ENCODE results near the gene GDPD4. TPM values are rescaled to one million over a fixed set of nuclear protein-coding genes. Genes with fewer than 3 reads are reported as not detected.
"Not testable (repeated sequence)": the region's sequence is repeated elsewhere in the genome, so short reads cannot be mapped to it uniquely, and the experiment has no call there.

The GDPD4 gene
- total RNA-seq, 1 donor from 2014 or later = not detected

DNA sequence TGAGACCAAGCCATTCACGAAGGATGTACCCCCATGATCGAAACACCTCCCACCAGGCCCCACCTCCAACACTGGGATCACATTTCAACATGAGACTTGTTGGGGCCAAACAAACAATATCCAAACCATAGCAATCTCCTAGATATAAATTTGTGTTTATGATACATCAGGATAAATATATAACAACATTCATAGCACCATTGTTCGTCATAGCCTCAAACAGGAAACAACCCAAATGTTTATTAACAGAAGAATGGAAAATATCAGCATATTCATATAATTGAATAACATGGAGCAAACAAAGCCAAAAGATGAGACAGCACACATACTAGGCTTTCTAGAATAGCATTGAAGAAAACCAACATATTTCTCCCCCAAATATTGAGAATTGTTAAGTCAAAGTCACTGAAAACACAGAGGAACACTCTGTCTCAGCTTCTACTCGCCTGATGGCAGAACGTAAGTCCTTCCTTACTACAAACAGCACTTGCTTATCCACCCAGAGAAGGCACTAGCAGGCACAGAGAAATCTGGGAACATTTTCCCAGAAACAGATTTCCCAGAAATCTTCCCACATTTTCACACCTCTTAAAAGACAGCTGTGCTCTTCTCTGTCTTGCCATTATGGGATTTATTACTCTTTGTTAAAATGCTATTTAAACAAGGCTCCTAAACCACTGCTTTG is 8.1 kb upstream of the GDPD4 start:
- DNase-seq (ENCODE audit: low read depth) (no peak), FAIRE-seq (no peak)
- Histone ChIP-seq H3K4me3 (ENCODE audit: low read depth, low read length) (no peak overlapping the region), H3K36me3 (ENCODE audit: control insufficient read depth, insufficient read depth, low read length) (no peaks in the 10 kb centered on the region), H3K27me3 (ENCODE audit: control insufficient read depth, insufficient read depth, low read length) (no peaks in the 10 kb centered on the region)
- TF ChIP-seq, protein P1, sequence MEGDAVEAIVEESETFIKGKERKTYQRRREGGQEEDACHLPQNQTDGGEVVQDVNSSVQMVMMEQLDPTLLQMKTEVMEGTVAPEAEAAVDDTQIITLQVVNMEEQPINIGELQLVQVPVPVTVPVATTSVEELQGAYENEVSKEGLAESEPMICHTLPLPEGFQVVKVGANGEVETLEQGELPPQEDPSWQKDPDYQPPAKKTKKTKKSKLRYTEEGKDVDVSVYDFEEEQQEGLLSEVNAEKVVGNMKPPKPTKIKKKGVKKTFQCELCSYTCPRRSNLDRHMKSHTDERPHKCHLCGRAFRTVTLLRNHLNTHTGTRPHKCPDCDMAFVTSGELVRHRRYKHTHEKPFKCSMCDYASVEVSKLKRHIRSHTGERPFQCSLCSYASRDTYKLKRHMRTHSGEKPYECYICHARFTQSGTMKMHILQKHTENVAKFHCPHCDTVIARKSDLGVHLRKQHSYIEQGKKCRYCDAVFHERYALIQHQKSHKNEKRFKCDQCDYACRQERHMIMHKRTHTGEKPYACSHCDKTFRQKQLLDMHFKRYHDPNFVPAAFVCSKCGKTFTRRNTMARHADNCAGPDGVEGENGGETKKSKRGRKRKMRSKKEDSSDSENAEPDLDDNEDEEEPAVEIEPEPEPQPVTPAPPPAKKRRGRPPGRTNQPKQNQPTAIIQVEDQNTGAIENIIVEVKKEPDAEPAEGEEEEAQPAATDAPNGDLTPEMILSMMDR (IDR thresholded peaks at IDR 0.05; ENCODE audit: insufficient read depth, low read length, severe bottlenecking) = no peak

DNA sequence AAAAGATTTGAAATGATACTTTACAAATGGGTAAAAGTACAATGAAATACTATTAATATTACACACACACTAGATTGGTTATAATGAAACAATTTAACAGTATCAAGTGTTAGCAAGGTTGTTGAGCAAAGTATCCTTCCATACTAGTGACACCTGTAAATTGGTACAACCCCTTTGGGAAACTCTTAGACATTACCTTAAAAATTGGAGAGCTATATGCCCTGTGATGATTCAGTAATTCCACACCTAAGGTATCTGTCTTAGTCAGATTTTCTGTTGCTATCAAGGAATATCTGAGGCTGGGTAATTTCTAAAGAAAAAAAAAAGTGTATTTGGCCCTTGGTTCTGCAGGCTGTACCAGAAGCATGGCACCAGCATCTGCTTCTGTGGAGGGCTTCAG is 7.4 kb upstream of the GDPD4 start:
- DNase-seq (ENCODE audit: low read depth) = peak; percentile 8
- Histone ChIP-seq H3K27me3 (ENCODE audit: control insufficient read depth, insufficient read depth, low read length) (no peaks in the 10 kb centered on the region), H3K36me3 (ENCODE audit: control insufficient read depth, insufficient read depth, low read length) (no peaks in the 10 kb centered on the region), H3K4me3 (ENCODE audit: low read depth, low read length) (no peak overlapping the region)
- FAIRE-seq = no peak
- TF ChIP-seq, protein P1 (IDR thresholded peaks at IDR 0.05; ENCODE audit: insufficient read depth, low read length, severe bottlenecking) = no peak

DNA sequence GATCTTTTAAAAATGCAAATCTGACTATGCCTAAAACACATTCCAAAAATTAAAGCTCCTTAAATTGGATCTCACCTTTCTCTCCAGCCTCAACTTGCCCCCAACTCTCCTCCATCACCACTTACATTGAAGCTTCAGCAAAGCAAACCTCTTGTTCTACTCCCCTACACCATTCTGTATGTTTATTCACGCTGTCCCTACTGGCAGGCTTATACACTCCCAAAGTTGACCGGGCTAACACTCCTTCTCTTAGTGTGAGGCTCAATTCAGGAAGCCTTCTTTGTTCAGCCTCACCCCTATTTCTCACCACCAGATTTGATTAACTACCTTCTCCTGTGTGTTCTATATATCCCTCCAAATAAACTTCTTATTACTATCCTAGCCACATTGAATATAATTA is 1.8 kb upstream of the GDPD4 start:
- no peaks in the 10 kb centered on the region for H3K36me3 ChIP-seq (ENCODE audit: control insufficient read depth, insufficient read depth, low read length)
- H3K27me3 ChIP-seq (ENCODE audit: control insufficient read depth, insufficient read depth, low read length) = no peaks in the 10 kb centered on the region
- no peak for DNase-seq (ENCODE audit: low read depth)
- no peak overlapping the region for H3K4me3 ChIP-seq (ENCODE audit: low read depth, low read length)
- TF ChIP-seq, protein P1 (IDR thresholded peaks at IDR 0.05; ENCODE audit: insufficient read depth, low read length, severe bottlenecking) = no peak
- FAIRE-seq = no peak

DNA sequence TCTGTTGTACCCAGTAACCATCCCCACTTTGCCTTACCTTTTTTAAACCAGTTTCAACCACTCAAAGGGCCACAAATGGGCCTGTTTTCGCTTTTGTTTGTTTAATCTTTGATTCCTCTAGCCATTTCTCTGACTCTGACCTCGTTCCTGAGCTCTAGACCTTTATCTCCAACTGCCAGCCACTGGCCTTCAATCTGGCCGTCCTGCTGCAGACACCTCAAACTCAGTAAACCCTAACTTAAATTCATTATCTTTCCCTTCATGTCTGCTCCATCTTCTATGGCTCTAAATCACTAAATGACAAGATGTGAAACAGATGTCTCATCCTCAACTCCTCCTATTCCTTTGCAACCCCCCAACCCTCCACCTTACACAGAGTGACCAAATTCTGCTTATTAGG is 1.3 kb upstream of the GDPD4 start:
- TF ChIP-seq, protein P1 (IDR thresholded peaks at IDR 0.05; ENCODE audit: insufficient read depth, low read length, severe bottlenecking) = no peak
- Histone ChIP-seq H3K36me3 (ENCODE audit: control insufficient read depth, insufficient read depth, low read length) (no peaks in the 10 kb centered on the region), H3K27me3 (ENCODE audit: control insufficient read depth, insufficient read depth, low read length) (no peaks in the 10 kb centered on the region), H3K4me3 (ENCODE audit: low read depth, low read length) (no peak overlapping the region)
- no peak for DNase-seq (ENCODE audit: low read depth)
- no peak for FAIRE-seq

DNA sequence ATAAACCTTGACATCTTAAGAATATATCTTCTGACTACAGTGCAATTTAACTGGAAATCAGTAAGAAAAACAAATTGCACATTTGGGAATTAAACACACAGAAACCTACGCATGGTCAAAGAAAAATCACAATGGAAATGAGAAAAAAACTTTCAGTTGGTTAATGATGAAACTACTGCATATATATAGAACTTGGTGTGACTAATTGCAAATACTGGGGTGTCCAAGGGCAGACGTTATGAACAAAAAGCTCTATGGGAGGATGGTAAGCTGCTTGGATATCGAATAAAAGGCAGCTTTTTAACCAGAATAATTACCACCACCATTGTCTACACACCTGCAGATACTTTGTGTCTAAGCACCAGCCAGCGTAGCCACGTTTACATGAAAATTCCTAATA is 791 bp downstream of the GDPD4 start:
- no peaks in the 10 kb centered on the region for H3K36me3 ChIP-seq (ENCODE audit: control insufficient read depth, insufficient read depth, low read length)
- peak; percentile 62 for DNase-seq (ENCODE audit: low read depth)
- FAIRE-seq = no peak
- no peak overlapping the region for H3K4me3 ChIP-seq (ENCODE audit: low read depth, low read length)
- TF ChIP-seq, protein P1 (IDR thresholded peaks at IDR 0.05; ENCODE audit: insufficient read depth, low read length, severe bottlenecking) = no peak
- H3K27me3 ChIP-seq (ENCODE audit: control insufficient read depth, insufficient read depth, low read length) = no peaks in the 10 kb centered on the region

DNA sequence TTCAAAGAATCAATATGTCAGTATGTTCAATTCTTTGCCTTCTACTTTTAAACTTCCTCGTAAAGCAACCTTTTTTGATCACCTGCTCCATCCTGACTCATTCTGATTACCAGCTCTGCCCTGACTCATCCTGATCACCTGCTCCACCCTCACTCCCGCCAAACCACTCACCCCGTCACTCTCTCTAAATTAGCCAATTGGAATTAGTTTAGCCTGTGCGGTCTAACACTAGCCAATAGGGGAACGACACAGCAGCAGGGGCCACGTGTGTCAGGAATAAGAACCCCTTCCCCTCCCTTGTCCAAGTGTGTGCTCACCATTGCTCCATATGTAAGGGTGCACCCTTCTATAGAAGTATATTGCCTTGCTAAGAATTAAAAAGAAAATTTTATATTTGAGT is 1.5 kb downstream of the GDPD4 start:
- FAIRE-seq = peak; percentile 85

More for the DNA sequence above, 1.5 kb downstream of the GDPD4 start:
- not testable (repeated sequence) for H3K27me3 ChIP-seq (ENCODE audit: control insufficient read depth, insufficient read depth, low read length); H3K4me3 ChIP-seq (ENCODE audit: low read depth, low read length); H3K36me3 ChIP-seq (ENCODE audit: control insufficient read depth, insufficient read depth, low read length)
- DNase-seq (ENCODE audit: low read depth) = peak; percentile 95
